ENCODE results near the gene AGFG1. TPM values are rescaled to one million over a fixed set of nuclear protein-coding genes. Genes with fewer than 3 reads are reported as not detected.
"Not testable (repeated sequence)": the region's sequence is repeated elsewhere in the genome, so short reads cannot be mapped to it uniquely, and the experiment has no call there.

AGFG1 gene
- total and polyA plus RNA-seq, 3 donors from 2014 or later: 126 to 192 (median 135) TPM

DNA sequence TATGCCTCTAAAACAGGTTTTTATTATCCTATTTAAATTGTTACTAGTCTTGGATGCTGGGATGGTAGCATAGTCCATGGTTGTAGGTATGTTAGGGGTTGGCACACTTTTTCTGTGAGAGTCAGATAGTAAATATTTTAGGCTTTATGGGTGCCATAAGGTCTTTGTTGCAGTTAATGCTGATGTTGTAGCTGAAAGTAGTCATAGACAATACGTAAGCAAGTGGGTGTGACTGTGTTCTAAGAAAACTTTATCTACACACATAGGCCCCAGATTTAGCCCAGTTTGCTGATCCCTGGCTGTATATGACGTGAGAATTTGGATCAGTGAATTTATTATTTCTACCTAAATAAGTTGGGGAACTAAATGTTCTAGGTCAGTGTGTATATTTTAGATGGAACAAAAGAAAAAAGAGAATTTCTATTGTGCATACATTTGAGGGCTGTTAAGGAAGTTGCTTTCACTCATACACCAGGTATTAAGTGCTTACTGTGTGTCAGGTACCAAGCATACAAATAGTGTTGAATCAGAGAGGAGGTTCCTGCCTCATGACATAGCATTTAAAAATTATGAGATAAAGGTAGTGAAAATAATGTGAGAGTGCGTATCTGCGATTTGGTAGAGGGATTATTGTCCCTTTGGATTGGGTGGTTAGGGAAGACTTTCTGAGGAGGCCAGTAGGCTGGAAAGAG lies 39.4 kb downstream of the AGFG1 start:
- peaks cover 10% of the 10 kb centered on the region for H3K4me1 ChIP-seq
- no peak for DNase-seq
- WGBS, 2 donors: 85 to 90% methylated on average over 4 of the region's 4 CpGs
- H3K4me3 ChIP-seq: no peak overlapping the region
- H3K9me3 ChIP-seq: no peaks in the 10 kb centered on the region
- no peaks in the 10 kb centered on the region for H3K36me3 ChIP-seq (ENCODE audit: low read depth, missing control alignments)
- TF ChIP-seq, protein P1, sequence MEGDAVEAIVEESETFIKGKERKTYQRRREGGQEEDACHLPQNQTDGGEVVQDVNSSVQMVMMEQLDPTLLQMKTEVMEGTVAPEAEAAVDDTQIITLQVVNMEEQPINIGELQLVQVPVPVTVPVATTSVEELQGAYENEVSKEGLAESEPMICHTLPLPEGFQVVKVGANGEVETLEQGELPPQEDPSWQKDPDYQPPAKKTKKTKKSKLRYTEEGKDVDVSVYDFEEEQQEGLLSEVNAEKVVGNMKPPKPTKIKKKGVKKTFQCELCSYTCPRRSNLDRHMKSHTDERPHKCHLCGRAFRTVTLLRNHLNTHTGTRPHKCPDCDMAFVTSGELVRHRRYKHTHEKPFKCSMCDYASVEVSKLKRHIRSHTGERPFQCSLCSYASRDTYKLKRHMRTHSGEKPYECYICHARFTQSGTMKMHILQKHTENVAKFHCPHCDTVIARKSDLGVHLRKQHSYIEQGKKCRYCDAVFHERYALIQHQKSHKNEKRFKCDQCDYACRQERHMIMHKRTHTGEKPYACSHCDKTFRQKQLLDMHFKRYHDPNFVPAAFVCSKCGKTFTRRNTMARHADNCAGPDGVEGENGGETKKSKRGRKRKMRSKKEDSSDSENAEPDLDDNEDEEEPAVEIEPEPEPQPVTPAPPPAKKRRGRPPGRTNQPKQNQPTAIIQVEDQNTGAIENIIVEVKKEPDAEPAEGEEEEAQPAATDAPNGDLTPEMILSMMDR (IDR thresholded peaks at IDR 0.05): no peak
- no peak for TF ChIP-seq POLR2A (IDR thresholded peaks at IDR 0.05)
- intact Hi-C loops (cut with DNase I; ENCODE audit: low total_unique reads): no loop called here
- no peaks in the 10 kb centered on the region for H3K27me3 ChIP-seq
- H3K27ac ChIP-seq: no peak overlapping the region

DNA sequence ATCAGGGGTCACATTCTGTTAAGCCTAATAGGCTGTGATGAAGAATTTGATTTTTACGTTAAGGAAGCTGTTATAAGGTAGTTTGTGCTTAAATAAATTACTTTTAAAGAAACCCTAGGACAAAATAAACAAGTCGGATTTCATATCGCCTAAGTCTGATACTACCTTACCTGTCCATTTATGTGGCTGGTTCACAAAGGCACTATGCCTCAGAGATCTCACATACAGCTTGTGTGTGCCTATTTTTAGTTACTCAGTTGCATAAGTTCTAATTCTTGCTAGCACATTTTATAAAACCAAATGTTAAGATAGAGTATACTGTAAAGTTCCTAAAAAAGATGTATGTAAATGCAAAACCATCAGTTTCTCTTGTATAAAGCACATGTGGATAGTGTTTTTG lies 40.0 kb downstream of the AGFG1 start:
- Histone ChIP-seq H3K36me3 (ENCODE audit: low read depth, missing control alignments) (no peaks in the 10 kb centered on the region), H3K9me3 (no peaks in the 10 kb centered on the region), H3K27me3 (no peaks in the 10 kb centered on the region), H3K4me1 (peaks cover 14% of the 10 kb centered on the region), H3K4me3 (no peak overlapping the region), H3K27ac (no peak overlapping the region)
- TF ChIP-seq POLR2A (IDR thresholded peaks at IDR 0.05): no peak
- TF ChIP-seq, protein P1 (IDR thresholded peaks at IDR 0.05): no peak
- DNase-seq: no peak
- WGBS, 2 donors: 84 to 85% methylated on average over 3 of the region's 3 CpGs
- intact Hi-C loops (cut with DNase I; ENCODE audit: low total_unique reads): no loop called here

DNA sequence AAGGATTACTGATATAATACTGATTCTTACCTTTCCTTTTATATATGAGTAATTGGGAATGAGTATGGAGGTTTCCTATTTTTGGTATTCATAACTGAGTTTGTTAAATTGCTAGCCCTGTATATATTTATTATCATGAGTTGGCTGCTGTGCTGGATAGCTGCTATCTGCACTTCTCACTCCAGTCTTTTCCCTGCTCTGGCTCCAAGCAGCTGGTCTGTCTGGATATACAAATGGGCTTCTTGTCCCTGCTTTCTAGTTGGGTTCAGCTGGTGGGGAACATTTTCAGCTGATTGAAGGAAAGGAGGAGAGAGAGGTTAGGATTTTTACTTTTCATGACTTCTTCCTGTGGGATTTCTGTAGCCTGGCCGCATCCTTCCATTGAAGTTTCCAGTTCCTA lies 41.2 kb downstream of the AGFG1 start:
- intact Hi-C loops (cut with DNase I; ENCODE audit: low total_unique reads): no loop called here
- Histone ChIP-seq H3K27ac (no peak overlapping the region), H3K4me1 (peaks cover 14% of the 10 kb centered on the region), H3K27me3 (no peaks in the 10 kb centered on the region), H3K36me3 (ENCODE audit: low read depth, missing control alignments) (no peaks in the 10 kb centered on the region), H3K9me3 (no peaks in the 10 kb centered on the region), H3K4me3 (no peak overlapping the region)
- WGBS, 2 donors: 59 to 65% methylated on average over 1 of the region's 1 CpG
- no peak for DNase-seq
- TF ChIP-seq, protein P1 (IDR thresholded peaks at IDR 0.05): no peak
- no peak for TF ChIP-seq POLR2A (IDR thresholded peaks at IDR 0.05)

DNA sequence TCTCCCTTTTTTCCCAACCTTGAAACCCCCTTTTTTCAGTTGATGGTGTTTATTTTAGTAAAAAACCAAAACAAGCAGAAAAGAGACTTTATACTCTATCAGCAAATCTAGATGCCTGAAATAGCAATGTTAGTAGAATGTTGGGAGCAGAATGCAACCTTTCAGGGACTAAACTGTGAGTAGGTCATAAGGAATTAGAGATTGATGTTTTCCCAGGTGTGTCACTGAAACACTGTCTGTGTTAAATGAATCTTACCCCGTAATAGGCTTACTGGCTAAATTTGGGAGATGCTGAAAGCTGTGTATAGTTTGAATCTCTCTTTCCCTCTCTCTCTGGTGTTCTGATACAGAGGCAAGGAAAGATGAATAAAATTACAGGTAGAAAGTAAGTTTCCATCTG lies 43.8 kb downstream of the AGFG1 start:
- Histone ChIP-seq H3K9me3 (no peaks in the 10 kb centered on the region), H3K27me3 (no peaks in the 10 kb centered on the region), H3K4me3 (no peak overlapping the region), H3K36me3 (ENCODE audit: low read depth, missing control alignments) (no peaks in the 10 kb centered on the region), H3K27ac (no peak overlapping the region), H3K4me1 (peaks cover 9% of the 10 kb centered on the region)
- WGBS, 2 donors: 64 to 70% methylated on average over 1 of the region's 1 CpG
- intact Hi-C loops (cut with DNase I; ENCODE audit: low total_unique reads): no loop called here
- DNase-seq: no peak
- TF ChIP-seq, protein P1 (IDR thresholded peaks at IDR 0.05): no peak
- no peak for TF ChIP-seq POLR2A (IDR thresholded peaks at IDR 0.05)

DNA sequence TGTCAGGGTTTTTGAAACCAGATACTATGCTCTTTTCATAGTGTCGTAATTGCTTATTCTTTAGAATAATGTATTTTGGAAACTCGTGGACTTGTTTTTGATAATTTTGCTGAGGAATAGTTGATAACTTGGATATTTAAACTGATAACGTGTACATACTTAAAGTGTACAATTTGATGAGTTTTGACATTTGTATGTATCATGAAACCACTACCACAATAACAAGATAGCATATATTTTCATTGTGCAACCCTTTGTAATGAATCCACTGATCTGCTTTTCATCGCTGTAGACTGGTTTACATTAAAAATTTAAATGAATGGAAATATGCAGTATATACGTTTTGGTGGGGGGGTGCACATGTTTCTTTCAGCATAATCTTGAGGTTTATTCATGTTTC lies 45.8 kb downstream of the AGFG1 start:
- Histone ChIP-seq H3K4me1 (peaks cover 9% of the 10 kb centered on the region), H3K9me3 (no peaks in the 10 kb centered on the region), H3K27ac (no peak overlapping the region), H3K4me3 (no peak overlapping the region), H3K36me3 (ENCODE audit: low read depth, missing control alignments) (no peaks in the 10 kb centered on the region), H3K27me3 (no peaks in the 10 kb centered on the region)
- DNase-seq: no peak
- intact Hi-C loops (cut with DNase I; ENCODE audit: low total_unique reads): no loop called here
- 87 to 93% methylated on average over 5 of the region's 5 CpGs for WGBS, 2 donors
- no peak for TF ChIP-seq POLR2A (IDR thresholded peaks at IDR 0.05)
- TF ChIP-seq, protein P1 (IDR thresholded peaks at IDR 0.05): no peak

DNA sequence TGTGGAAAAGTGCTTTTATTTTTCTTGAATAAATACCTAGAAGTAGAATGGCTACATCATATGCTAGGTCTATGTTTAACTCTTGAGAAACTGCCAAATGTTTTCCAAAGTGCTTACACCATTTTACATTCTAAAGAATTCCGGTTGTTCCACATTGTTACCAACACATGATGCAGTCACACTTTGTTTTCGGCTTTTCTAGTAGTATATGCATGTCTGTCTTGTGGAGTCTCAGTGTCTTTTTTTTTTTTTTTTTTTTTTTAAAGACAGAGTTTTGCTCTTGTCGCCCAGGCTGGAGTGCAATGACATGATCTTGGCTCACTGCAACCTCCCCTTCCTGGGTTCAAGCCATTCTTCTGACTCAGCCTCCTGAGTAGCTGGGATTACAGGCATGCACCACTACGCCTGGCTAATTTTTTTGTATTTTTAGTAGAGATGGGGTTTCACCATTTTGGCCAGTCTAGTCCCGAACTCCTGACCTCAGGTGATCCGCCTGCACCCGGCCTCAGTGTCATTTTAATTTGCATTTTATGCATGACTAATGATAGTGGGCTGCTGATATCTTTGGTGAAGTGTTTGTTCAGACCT lies 46.4 kb downstream of the AGFG1 start:
- H3K27ac ChIP-seq; H3K36me3 ChIP-seq (ENCODE audit: low read depth, missing control alignments); H3K9me3 ChIP-seq; H3K4me3 ChIP-seq; H3K27me3 ChIP-seq; DNase-seq; intact Hi-C loops (cut with DNase I; ENCODE audit: low total_unique reads); H3K4me1 ChIP-seq: not testable (repeated sequence)
- WGBS, 2 donors: 76 to 78% methylated on average over 7 of the region's 7 CpGs

DNA sequence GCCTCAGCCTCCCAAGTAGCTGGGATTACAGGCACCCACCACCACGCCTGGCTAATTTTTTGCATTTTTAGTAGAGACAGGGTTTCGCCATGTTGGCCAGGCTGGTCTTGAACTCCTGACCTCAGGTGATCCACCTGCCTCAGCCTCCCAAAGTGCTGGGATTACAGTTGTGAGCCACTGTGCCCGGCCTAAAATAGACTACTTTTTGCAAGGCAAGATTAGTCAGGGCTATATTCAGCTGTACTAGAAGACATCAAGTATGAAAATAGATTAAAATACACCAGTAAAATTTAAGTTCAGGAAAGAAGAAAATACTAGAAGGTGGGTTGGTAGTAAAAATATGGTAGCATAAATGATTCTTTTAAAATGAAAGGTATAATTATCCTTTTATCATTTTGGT lies 49.2 kb downstream of the AGFG1 start:
- H3K4me3 ChIP-seq; H3K27me3 ChIP-seq; DNase-seq; H3K4me1 ChIP-seq; H3K9me3 ChIP-seq; intact Hi-C loops (cut with DNase I; ENCODE audit: low total_unique reads); H3K36me3 ChIP-seq (ENCODE audit: low read depth, missing control alignments); H3K27ac ChIP-seq: not testable (repeated sequence)
- WGBS, 2 donors: 87 to 96% methylated on average over 3 of the region's 3 CpGs

All from testis (tissue), 3 donors.